GM23338 (cell line): ENCODE data around the gene CD74. TPM values are rescaled to one million over a fixed set of nuclear protein-coding genes. Genes with fewer than 3 reads are reported as not detected.

ENCODE experiments used
- ATAC-seq: fragments of 200-7000 bp; cut with Tn5 transposase; 3 replicates; pipeline ENCODE4 v1.9.1; 2020
- DNase-seq: peaks from one replicate; pipeline ENCODE4 v3.0.0-alpha.2; 2015; ENCODE audit warnings: low spot score
- H2AFZ ChIP-seq: fragments of 200-600 bp; sonication (generic); 2 replicates; pipeline ENCODE4 v1.8.0; 2016; ENCODE audit warnings: antibody characterized with exemption, mild to moderate bottlenecking, moderate library complexity
- H3F3A ChIP-seq: fragments of 200-600 bp; sonication (generic); replicated peaks from 2 replicates; pipeline ENCODE4 v1.8.0; 2017; ENCODE audit warnings: antibody characterized with exemption, mixed run types, low read depth
- H3K27ac ChIP-seq: fragments of 200-600 bp; sonication (generic); 2 replicates; pipeline ENCODE4 v1.6.1; 2016; ENCODE audit warnings: low read depth
- H3K27me3 ChIP-seq: fragments of 200-600 bp; sonication (generic); 2 replicates; pipeline ENCODE4 v1.8.0; 2016; ENCODE audit warnings: mild to moderate bottlenecking, mixed run types, moderate library complexity; ENCODE audit not compliant: insufficient read depth
- H3K36me3 ChIP-seq: fragments of 200-600 bp; sonication (generic); 2 replicates; pipeline ENCODE4 v1.8.0; 2016; ENCODE audit warnings: mild to moderate bottlenecking; ENCODE audit not compliant: insufficient read depth
- H3K4me1 ChIP-seq: fragments of 200-600 bp; sonication (generic); 2 replicates; pipeline ENCODE4 v1.8.0; 2016; ENCODE audit warnings: mild to moderate bottlenecking, moderate library complexity; ENCODE audit not compliant: insufficient read depth
- H3K4me2 ChIP-seq: fragments of 200-600 bp; sonication (generic); 2 replicates; pipeline ENCODE4 v1.7.1; 2017; ENCODE audit warnings: mixed run types
- H3K4me3 ChIP-seq: fragments of 200-600 bp; sonication (generic); 2 replicates; pipeline ENCODE4 v1.6.1; 2016; ENCODE audit warnings: mixed run types
- H3K79me2 ChIP-seq: fragments of 200-600 bp; sonication (generic); replicated peaks from 2 replicates; pipeline ENCODE4 v1.8.0; 2017; ENCODE audit warnings: mild to moderate bottlenecking; ENCODE audit not compliant: insufficient read depth
- H3K9me2 ChIP-seq: fragments of 200-600 bp; sonication (generic); 2 replicates; pipeline ENCODE4 v1.8.0; 2017; ENCODE audit not compliant: insufficient read depth
- H4K20me1 ChIP-seq: fragments of 200-600 bp; sonication (generic); replicated peaks from 2 replicates; pipeline ENCODE4 v1.8.0; 2017; ENCODE audit warnings: mild to moderate bottlenecking; ENCODE audit not compliant: insufficient read depth
- H3K27ac Mint-ChIP-seq: 2 replicates; pipeline ENCODE4 v1.8.0; 2020; ENCODE audit warnings: inconsistent platforms, mild to moderate bottlenecking, moderate library complexity, mixed read lengths
- H3K27me3 Mint-ChIP-seq: 3 replicates; pipeline ENCODE4 v1.8.0; 2022; ENCODE audit warnings: low read depth, mild to moderate bottlenecking, moderate library complexity, mixed read lengths, inconsistent platforms; ENCODE audit not compliant: insufficient read depth, poor library complexity
- H3K36me3 Mint-ChIP-seq: 3 replicates; pipeline ENCODE4 v1.8.0; 2021; ENCODE audit warnings: low read depth, mild to moderate bottlenecking, inconsistent platforms, moderate library complexity, mixed read lengths
- H3K4me1 Mint-ChIP-seq: 3 replicates; pipeline ENCODE4 v1.8.0; 2020; ENCODE audit warnings: mild to moderate bottlenecking, inconsistent platforms, mixed read lengths
- H3K4me3 Mint-ChIP-seq: 3 replicates; pipeline ENCODE4 v1.8.0; 2021; ENCODE audit warnings: moderate library complexity, mild to moderate bottlenecking, inconsistent platforms, mixed read lengths
- H3K9me3 Mint-ChIP-seq: 3 replicates; pipeline ENCODE4 v1.8.0; 2020; ENCODE audit warnings: moderate library complexity, mild to moderate bottlenecking, inconsistent platforms, mixed read lengths
- CREB1 ChIP-seq: fragments of 250-450 bp; sonication (Bioruptor Pico); IDR thresholded peaks from 2 replicates; pipeline ENCODE4 v1.5.0; 2020; ENCODE audit warnings: low read depth, mild to moderate bottlenecking, moderate library complexity
- EZH2 ChIP-seq: fragments of 200-600 bp; sonication (generic); IDR thresholded peaks from one replicate; pipeline ENCODE4 v1.8.0; 2017; ENCODE audit warnings: antibody characterized with exemption, mild to moderate bottlenecking, low read depth; ENCODE audit not compliant: unreplicated experiment
- EZH2phosphoT487 ChIP-seq: fragments of 200-600 bp; sonication (generic); IDR thresholded peaks from one replicate; pipeline ENCODE4 v1.8.1; 2018; ENCODE audit warnings: antibody characterized with exemption; ENCODE audit not compliant: unreplicated experiment
- JUNB ChIP-seq: IDR thresholded peaks from one replicate; pipeline ENCODE4 v1.6.1; 2016; ENCODE audit warnings: antibody characterized with exemption; ENCODE audit not compliant: unreplicated experiment
- NANOG ChIP-seq: IDR thresholded peaks from 2 replicates; pipeline ENCODE4 v1.6.1; 2016; ENCODE audit warnings: antibody characterized with exemption, borderline replicate concordance
- POLR2AphosphoS5 ChIP-seq: IDR thresholded peaks from 2 replicates; pipeline ENCODE4 v1.6.1; 2016; ENCODE audit warnings: antibody characterized with exemption, low read depth
- STAT1 ChIP-seq: IDR thresholded peaks from one replicate; pipeline ENCODE4 v1.6.1; 2016; ENCODE audit warnings: antibody characterized with exemption; ENCODE audit not compliant: unreplicated experiment
- ZNF114 ChIP-seq: fragments of 250-450 bp; sonication (Bioruptor Pico); IDR thresholded peaks from 2 replicates; pipeline ENCODE4 v1.5.0; 2020; ENCODE audit warnings: mild to moderate bottlenecking, moderate library complexity
- ZNF331 ChIP-seq: fragments of 250-450 bp; sonication (Bioruptor Pico); IDR thresholded peaks from 2 replicates; pipeline ENCODE4 v1.5.0; 2020; ENCODE audit warnings: low read depth, mild to moderate bottlenecking, moderate library complexity
- ZNF462 ChIP-seq: fragments of 250-450 bp; sonication (Bioruptor Pico); IDR thresholded peaks from 2 replicates; pipeline ENCODE4 v1.5.0; 2020; ENCODE audit warnings: mild to moderate bottlenecking, moderate library complexity
- polyA plus RNA-seq: library from polyadenylated mRNA; unstranded; fragments of >200 nt; fragmentation: Nextera tagmentation; extraction: Ambion mirVana; gene quantifications from 2 replicates; pipeline ENCODE4 v1.2.1, GENCODE V29; 2016
- total RNA-seq: library from RNA; depleted of rRNA; stranded (reverse); fragments of >200 nt; shearing (Covaris generic); gene quantifications from 2 replicates; pipeline ENCODE4 v1.2.3, GENCODE V29; 2014
- TF ChIP-seq, protein P1 (sequence below): IDR thresholded peaks from 2 replicates; pipeline ENCODE4 v1.6.1; 2016; ENCODE audit warnings: antibody characterized with exemption
- TF ChIP-seq, protein P2 (sequence below): IDR thresholded peaks from one replicate; pipeline ENCODE4 v1.6.1; 2018; ENCODE audit warnings: antibody characterized with exemption; ENCODE audit not compliant: unreplicated experiment
- TF ChIP-seq, protein P3 (sequence below), 2 experiments: fragments of 200-600 bp in 1 of 2; sonication (generic) in 1 of 2; conservative IDR thresholded peaks; 2 replicates each; pipeline versions ENCODE4 v1.5.1 to v1.6.1; 2016 to 2017; ENCODE audit warnings: antibody characterized with exemption in 2 of 2, low read depth in 2 of 2, mild to moderate bottlenecking in 2 of 2, moderate library complexity in 1 of 2

The CD74 gene
- total and polyA plus RNA-seq, 2 experiments from 2014 or later, result 49.8 to 98.4 TPM

DNA sequence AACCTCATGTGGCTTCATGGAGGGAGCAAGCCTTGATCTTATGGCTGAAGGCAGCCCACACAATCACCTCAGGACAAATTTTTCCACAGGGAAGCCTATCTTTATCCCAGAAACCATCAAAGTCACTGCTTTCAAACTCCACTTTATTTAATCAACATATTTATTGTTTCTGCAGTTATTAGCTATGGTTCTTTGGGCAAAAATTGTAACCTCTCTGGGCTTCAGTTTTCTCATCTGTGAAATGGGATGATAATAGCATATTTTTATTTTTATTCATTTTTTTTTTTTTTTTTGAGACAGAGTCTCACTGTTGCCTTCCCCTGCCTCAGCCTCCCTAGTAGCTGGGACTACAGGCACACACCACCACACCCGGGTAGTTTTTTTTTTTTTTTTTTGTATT, 38.9 kb upstream of the CD74 start:
- H3K4me1 Mint-ChIP-seq, result peaks cover 20% of the 10 kb centered on the region
- no peak for TF ChIP-seq JUNB
- no peak for TF ChIP-seq NANOG
- TF ChIP-seq ZNF114 (CRISPR knock-in tag), result no peak
- TF ChIP-seq ZNF331 (CRISPR knock-in tag), result no peak
- no peak for TF ChIP-seq EZH2phosphoT487
- TF ChIP-seq, protein P1, sequence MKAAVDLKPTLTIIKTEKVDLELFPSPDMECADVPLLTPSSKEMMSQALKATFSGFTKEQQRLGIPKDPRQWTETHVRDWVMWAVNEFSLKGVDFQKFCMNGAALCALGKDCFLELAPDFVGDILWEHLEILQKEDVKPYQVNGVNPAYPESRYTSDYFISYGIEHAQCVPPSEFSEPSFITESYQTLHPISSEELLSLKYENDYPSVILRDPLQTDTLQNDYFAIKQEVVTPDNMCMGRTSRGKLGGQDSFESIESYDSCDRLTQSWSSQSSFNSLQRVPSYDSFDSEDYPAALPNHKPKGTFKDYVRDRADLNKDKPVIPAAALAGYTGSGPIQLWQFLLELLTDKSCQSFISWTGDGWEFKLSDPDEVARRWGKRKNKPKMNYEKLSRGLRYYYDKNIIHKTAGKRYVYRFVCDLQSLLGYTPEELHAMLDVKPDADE, result no peak
- TF ChIP-seq CREB1 (CRISPR knock-in tag), result no peak
- no peak for TF ChIP-seq EZH2
- TF ChIP-seq STAT1, result no peak
- TF ChIP-seq, protein P2, sequence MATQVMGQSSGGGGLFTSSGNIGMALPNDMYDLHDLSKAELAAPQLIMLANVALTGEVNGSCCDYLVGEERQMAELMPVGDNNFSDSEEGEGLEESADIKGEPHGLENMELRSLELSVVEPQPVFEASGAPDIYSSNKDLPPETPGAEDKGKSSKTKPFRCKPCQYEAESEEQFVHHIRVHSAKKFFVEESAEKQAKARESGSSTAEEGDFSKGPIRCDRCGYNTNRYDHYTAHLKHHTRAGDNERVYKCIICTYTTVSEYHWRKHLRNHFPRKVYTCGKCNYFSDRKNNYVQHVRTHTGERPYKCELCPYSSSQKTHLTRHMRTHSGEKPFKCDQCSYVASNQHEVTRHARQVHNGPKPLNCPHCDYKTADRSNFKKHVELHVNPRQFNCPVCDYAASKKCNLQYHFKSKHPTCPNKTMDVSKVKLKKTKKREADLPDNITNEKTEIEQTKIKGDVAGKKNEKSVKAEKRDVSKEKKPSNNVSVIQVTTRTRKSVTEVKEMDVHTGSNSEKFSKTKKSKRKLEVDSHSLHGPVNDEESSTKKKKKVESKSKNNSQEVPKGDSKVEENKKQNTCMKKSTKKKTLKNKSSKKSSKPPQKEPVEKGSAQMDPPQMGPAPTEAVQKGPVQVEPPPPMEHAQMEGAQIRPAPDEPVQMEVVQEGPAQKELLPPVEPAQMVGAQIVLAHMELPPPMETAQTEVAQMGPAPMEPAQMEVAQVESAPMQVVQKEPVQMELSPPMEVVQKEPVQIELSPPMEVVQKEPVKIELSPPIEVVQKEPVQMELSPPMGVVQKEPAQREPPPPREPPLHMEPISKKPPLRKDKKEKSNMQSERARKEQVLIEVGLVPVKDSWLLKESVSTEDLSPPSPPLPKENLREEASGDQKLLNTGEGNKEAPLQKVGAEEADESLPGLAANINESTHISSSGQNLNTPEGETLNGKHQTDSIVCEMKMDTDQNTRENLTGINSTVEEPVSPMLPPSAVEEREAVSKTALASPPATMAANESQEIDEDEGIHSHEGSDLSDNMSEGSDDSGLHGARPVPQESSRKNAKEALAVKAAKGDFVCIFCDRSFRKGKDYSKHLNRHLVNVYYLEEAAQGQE, result no peak
- TF ChIP-seq, protein P3, sequence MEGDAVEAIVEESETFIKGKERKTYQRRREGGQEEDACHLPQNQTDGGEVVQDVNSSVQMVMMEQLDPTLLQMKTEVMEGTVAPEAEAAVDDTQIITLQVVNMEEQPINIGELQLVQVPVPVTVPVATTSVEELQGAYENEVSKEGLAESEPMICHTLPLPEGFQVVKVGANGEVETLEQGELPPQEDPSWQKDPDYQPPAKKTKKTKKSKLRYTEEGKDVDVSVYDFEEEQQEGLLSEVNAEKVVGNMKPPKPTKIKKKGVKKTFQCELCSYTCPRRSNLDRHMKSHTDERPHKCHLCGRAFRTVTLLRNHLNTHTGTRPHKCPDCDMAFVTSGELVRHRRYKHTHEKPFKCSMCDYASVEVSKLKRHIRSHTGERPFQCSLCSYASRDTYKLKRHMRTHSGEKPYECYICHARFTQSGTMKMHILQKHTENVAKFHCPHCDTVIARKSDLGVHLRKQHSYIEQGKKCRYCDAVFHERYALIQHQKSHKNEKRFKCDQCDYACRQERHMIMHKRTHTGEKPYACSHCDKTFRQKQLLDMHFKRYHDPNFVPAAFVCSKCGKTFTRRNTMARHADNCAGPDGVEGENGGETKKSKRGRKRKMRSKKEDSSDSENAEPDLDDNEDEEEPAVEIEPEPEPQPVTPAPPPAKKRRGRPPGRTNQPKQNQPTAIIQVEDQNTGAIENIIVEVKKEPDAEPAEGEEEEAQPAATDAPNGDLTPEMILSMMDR (conservative IDR thresholded peaks at IDR 0.05; ENCODE audit: low read depth in 2 of 2), result no peak
- TF ChIP-seq ZNF462 (CRISPR knock-in tag), result no peak
- no peak for TF ChIP-seq POLR2AphosphoS5
- H3K9me3 Mint-ChIP-seq, result peaks cover 3% of the 10 kb centered on the region; the same call in 2 of the 3 replicates
- no peak overlapping the region for H3K27ac Mint-ChIP-seq
- Histone ChIP-seq H3K4me1 (peaks cover 21% of the 10 kb centered on the region; the same call in 1 of the 2 replicates), H3K36me3 (peaks cover 22% of the 10 kb centered on the region), H3K27me3 (no peaks in the 10 kb centered on the region), H3K79me2 (peaks cover 30% of the 10 kb centered on the region), H2AFZ (no peak overlapping the region), H4K20me1 (peaks cover 23% of the 10 kb centered on the region), H3F3A (peaks cover 31% of the 10 kb centered on the region), H3K27ac (no peak overlapping the region), H3K4me2 (no peak overlapping the region), H3K9me2 (no peaks in the 10 kb centered on the region), H3K4me3 (no peak overlapping the region)
- no peak for ATAC-seq
- DNase-seq, result no peak
- peaks cover 20% of the 10 kb centered on the region for H3K27me3 Mint-ChIP-seq
- H3K36me3 Mint-ChIP-seq, result peaks cover 31% of the 10 kb centered on the region
- H3K4me3 Mint-ChIP-seq, result no peak overlapping the region
